OCI-LY7 (cell line): ENCODE results near the gene SMCHD1.

Source experiments
- CTCF ChIP-seq: fragments of 200-600 bp; sonication (generic); conservative IDR thresholded peaks from 2 replicates; pipeline ENCODE4 v1.5.1; 2014; ENCODE audit warnings: mild to moderate bottlenecking, antibody characterized with exemption, low read length, moderate library complexity, mixed read lengths
- EZH2phosphoT487 ChIP-seq: fragments of 200-600 bp; sonication (generic); IDR thresholded peaks from 2 replicates; pipeline ENCODE4 v1.6.1; 2018; ENCODE audit warnings: low read depth, borderline replicate concordance, mild to moderate bottlenecking, mixed run types, antibody characterized with exemption, low read length, moderate library complexity, mixed read lengths

- TF ChIP-seq CTCF = no peak
- no peak for TF ChIP-seq EZH2phosphoT487
These were observed 119.1 kb downstream of the SMCHD1 start for GRCh38 chr18:2774669-2775068.
